ENCODE results near the gene PTPRN2.

The PTPRN2 gene

GRCh38 chr7:158272091-158272490 lies 315.5 kb downstream of the PTPRN2 start:
- no peak for DNase-seq

GRCh38 chr7:158271646-158272045 lies 316.0 kb downstream of the PTPRN2 start:
- no peak for DNase-seq

GRCh38 chr7:158270856-158271413 lies 316.7 kb downstream of the PTPRN2 start:
- DNase-seq = no peak

GRCh38 chr7:158270106-158270775 lies 317.4 kb downstream of the PTPRN2 start:
- DNase-seq = no peak

GRCh38 chr7:158268816-158269535 lies 318.6 kb downstream of the PTPRN2 start:
- no peak for DNase-seq

- no peak for DNase-seq
Measured at GRCh38 chr7:158267742-158268435, 319.7 kb downstream of the PTPRN2 start.

GRCh38 chr7:158266817-158267741 lies 320.5 kb downstream of the PTPRN2 start:
- DNase-seq = no peak

- no peak for DNase-seq
Measured at GRCh38 chr7:158266426-158266816, 321.2 kb downstream of the PTPRN2 start.

GRCh38 chr7:158265743-158266080 lies 321.9 kb downstream of the PTPRN2 start:
- DNase-seq = no peak

GRCh38 chr7:158264881-158265742 lies 322.5 kb downstream of the PTPRN2 start:
- no peak for DNase-seq

GRCh38 chr7:158263964-158264748 lies 323.5 kb downstream of the PTPRN2 start:
- no peak for DNase-seq

- DNase-seq = no peak
Measured at GRCh38 chr7:158263110-158263963, 324.3 kb downstream of the PTPRN2 start.

- no peak for DNase-seq
Measured at GRCh38 chr7:158262284-158263109, 325.1 kb downstream of the PTPRN2 start.

- DNase-seq = no peak
Measured at GRCh38 chr7:158261362-158262235, 326.0 kb downstream of the PTPRN2 start.

GRCh38 chr7:158260567-158261361 lies 326.9 kb downstream of the PTPRN2 start:
- DNase-seq = no peak

GRCh38 chr7:158259671-158260418 lies 327.8 kb downstream of the PTPRN2 start:
- no peak for DNase-seq

All from SIG-M5 (cell line).